GM18861 (cell line): ENCODE results near the gene HDLBP.
"Not testable (repeated sequence)": the region's sequence is repeated elsewhere in the genome, so short reads cannot be mapped to it uniquely, and the experiment has no call there.

Experiments used
- ATAC-seq: cut with Tn5 transposase; IDR thresholded peaks from one replicate; pipeline ENCODE4 v1.9.1; 2021; ENCODE audit not compliant: unreplicated experiment

Gene HDLBP

GRCh38 chr2:241199897-241200821 lies 115.3 kb downstream of the HDLBP start:
- no peak for ATAC-seq

- no peak for ATAC-seq
These were observed 116.2 kb downstream of the HDLBP start for GRCh38 chr2:241199286-241199685.

GRCh38 chr2:241198381-241199279 lies 116.8 kb downstream of the HDLBP start:
- no peak for ATAC-seq

GRCh38 chr2:241197947-241198346 lies 117.5 kb downstream of the HDLBP start:
- ATAC-seq: no peak

DNA sequence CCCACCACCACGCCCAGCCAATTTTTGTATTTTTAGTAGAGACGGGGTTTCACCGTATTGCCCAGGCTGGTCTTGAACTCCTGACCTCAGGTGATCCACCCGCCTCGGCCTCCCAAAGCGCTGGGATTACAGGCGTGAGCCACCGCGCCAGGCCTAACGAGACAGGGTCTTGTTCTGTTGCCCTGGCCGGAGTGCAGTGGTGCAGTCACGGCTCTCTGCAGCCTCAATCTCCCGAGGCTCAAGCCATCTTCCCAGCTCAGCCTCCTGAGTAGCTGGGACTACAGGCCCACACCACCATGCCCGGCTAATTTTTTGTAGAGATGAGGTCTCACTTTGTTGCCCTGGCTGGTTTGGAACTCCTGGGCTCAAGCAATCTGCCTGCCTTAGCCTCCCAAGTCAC lies 118.2 kb downstream of the HDLBP start:
- not testable (repeated sequence) for ATAC-seq

- ATAC-seq: no peak
These were observed 119.9 kb downstream of the HDLBP start for GRCh38 chr2:241195506-241196130.

DNA sequence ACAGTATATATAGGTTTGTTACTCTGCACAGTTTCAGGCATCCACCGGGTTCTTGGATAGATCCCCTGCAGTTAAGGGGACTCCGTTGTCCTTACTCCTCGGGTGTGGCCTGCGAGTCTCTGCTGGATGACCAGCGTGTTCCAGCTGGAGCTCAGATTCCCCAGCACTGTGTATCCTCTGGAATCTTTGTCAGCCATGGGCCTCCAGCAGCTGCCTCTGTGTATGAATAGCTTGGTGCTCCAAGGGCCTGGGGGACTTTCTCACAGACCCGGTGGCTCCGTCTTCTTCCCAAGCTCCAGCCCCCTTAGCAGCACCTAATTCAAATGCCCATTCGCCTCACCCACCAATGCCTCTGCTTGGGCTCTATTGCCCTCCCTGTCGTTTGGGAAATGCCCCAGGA lies 120.7 kb downstream of the HDLBP start:
- no peak for ATAC-seq

DNA sequence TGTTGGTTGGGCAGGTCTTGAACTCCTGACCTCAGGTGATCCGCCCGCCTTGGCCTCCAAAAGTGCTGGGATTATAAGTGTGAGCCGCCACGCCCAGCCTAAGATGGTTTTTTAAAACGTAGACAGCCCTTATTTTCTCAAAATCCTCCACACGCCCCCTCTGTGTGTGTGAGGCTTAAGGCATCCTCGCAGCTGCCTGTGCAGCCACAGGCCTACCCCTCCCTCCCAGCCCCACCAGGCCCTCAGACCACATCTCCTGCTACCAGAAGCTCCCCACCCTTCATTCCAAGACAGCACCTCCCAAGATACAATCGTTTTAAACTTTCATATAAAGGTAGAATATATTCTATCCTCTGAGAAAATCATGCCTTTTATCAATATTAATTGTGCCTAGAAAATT lies 122.2 kb downstream of the HDLBP start:
- no peak for ATAC-seq

GRCh38 chr2:241191081-241191480 lies 124.4 kb downstream of the HDLBP start:
- ATAC-seq: no peak

DNA sequence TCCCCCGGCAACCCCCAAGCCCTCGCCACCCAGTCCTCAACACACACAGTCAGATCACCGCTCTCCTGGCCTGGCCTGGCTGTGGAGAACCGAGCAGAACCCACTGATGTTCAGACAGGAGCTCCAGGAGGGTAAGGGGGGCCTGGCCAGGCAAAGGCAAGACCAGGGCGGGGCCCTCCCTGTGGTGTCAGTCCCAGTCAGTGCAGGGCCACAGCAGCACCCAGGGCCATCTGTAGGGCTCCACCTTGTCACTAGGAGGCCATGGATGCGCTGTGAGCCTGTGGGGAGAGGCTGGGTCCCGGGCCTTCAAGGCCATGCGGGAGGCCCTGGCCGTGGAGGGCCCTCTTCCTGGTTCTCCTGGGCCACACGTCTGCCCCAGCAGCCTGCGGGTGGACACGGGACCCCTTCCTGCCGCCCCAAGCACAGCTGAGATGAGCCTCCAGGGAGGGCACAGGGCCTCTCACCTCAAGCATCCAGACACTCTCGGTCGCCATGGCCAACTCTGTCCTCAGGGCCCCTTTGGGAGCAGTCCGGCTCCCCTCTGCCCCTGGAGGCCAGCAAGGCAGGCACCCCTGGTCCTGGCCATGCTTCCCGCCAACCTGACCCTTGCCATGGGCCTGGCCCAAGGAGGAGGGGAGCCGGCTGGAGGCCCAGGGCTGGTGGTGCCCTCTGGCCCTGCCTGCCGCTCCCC lies 125.0 kb downstream of the HDLBP start:
- no peak for ATAC-seq

DNA sequence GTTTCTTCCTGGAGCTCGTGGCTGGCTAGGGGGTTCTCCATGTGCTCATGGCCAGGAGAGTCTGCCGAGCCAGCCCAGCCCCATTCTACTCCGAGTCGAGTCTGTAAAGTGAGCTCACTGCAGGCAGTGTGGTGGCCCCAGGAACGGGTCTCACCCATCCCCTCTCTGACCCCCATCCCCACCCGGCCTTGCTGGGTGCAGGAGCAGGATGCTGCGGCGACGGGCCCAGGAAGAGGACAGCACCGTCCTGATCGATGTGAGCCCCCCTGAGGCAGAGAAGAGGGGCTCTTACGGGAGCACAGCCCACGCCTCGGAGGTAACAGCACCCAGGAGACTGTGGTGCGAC lies 125.6 kb downstream of the HDLBP start:
- no peak for ATAC-seq

DNA sequence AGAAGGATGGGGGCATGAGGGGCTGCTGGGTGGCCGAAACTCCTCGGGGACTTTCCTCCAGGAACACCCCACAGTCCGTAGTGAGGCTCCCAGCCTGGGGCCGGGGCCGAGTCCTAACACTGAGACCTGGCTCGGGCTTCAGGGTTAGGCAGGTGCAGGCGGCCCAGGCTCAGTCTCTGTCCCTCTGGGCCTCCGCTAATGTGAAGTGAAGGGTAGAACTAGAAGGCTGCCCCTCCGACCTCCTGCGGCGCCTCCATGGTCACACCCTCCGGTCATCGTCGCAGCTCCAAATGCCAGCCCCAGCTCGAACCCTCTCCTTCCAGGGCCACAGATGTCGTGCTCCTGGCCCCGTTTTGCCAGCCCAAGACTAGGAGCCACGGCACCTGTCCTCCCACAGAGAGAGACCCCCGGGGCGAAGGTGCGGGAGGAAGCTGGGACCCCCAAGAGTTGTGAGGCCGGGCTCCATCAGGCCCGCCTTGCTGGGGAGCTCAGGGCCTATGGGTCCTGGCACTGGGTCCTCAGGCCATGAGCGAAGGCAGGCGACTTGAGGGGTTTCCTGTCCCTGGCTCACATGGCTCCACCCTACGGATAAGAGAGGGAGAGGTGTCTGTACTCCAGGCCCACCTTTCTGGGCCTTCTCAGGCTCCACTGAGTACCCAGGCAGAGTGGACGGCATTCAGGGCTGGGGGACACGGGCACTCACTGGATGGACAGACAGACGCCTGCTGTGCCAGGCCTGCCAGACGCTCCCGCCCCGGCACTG lies 126.2 kb downstream of the HDLBP start:
- ATAC-seq: no peak

- ATAC-seq: no peak
These were observed 126.9 kb downstream of the HDLBP start, which contains the start of gene ANO7 for GRCh38 chr2:241188361-241189092. Gene ANO7 (plus strand): TSS chr2:241188677. CDS start chr2:241190064, 1,387 bp downstream.

DNA sequence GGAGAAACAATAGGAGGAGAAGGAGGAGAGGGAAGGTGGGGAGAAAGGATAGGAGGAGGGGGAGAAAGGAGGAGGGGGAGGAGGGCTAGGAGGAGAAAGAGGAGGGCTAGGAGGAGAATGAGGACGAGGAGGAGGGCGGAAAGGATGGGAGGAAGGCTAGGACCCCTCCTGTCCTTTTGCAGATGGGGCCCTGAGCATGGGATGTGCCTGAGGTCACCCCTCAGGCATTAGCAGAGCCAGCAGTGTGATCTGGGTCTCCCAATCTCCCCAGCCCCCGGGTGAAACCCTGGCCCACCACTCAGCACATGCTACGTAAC lies 127.6 kb downstream of the HDLBP start:
- ATAC-seq: no peak

DNA sequence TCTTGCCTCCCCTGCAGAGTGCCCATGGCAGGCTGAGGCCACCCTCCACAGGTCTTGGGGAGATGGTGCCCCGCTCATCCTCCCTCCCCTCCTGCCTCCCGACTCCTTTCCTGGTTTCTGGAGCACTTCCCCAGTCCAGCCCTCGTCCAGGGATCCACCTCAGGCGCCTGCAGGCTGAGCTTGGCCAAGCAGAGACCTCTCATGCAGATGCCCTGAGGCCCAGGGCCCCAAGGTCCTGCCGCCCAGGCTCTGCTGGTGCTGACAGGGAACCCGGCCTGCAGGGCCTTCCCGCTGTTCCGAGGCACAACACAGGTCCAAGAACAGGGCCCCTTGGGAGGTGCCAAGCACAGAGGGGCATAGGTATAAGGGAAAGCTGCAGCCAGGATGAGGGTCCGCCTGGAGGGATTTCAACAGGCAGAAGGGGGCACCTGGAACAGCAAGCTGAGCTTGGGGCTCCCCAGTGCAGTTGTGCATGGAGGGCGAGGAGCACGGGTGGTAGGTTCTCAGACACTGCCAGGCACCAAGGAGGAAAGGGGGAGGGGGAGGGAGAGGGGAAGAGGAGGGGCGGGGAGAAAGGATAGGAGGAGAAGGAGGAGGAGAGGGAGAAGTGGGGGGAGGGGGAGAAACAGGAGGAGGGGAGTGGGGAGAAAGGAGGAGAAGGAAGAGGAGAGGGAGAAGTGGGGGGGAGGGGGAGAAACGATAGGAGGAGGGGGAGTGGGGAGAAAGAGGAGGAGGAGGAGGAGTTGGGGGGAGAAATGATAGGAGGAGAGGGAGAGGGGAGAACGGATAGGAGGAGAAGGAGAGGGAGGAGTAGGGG lies 128.2 kb downstream of the HDLBP start:
- ATAC-seq: no peak

- ATAC-seq: no peak
These were observed 129.5 kb downstream of the HDLBP start for GRCh38 chr2:241185961-241186360.

- ATAC-seq: no peak
These were observed 130.6 kb downstream of the HDLBP start for GRCh38 chr2:241184901-241185300.

GRCh38 chr2:241183221-241183620 lies 132.3 kb downstream of the HDLBP start:
- no peak for ATAC-seq
